SK-N-SH (cell line): ENCODE results near the gene UQCRHL.
A peak's percentile ranks its signal among the peaks of the same experiment; 100 is the strongest.

ENCODE experiments used
- CTCF ChIP-seq: fragments of 200-600 bp; sonication (generic); IDR thresholded peaks from 2 replicates; pipeline ENCODE4 v1.6.1; 2017; ENCODE audit warnings: antibody characterized with exemption, mild to moderate bottlenecking, moderate library complexity
- JUND ChIP-seq: IDR thresholded peaks from 2 replicates; pipeline ENCODE4 v1.4.0; 2012
- NRF1 ChIP-seq: IDR thresholded peaks from 2 replicates; pipeline ENCODE4 v1.6.1; 2012; ENCODE audit warnings: low read depth, mild to moderate bottlenecking, low read length
- POLR2AphosphoS5 ChIP-seq: IDR thresholded peaks from 2 replicates; pipeline ENCODE4 v1.6.1; 2012; ENCODE audit warnings: low read depth, low read length
- REST ChIP-seq: IDR thresholded peaks from 2 replicates; pipeline ENCODE4 v1.6.1; 2012; ENCODE audit warnings: mild to moderate bottlenecking, low read depth, low read length, moderate library complexity
- YY1 ChIP-seq: IDR thresholded peaks from 2 replicates; pipeline ENCODE4 v1.4.0; 2012; ENCODE audit warnings: low read depth, mild to moderate bottlenecking

GRCh38 chr1:15834406-15835204, 27.2 kb upstream of the UQCRHL start:
- TF ChIP-seq JUND (no peak), YY1 (peak; percentile 98), POLR2AphosphoS5 (peak; percentile 71), CTCF (no peak), NRF1 (no peak; the same call in 1 of the 2 replicates), REST (no peak; the same call in 1 of the 2 replicates)
